Natural killer cell treated with Interleukin-12 subunit alpha and Interleukin-12 subunit beta and Interleukin-15 and Interleukin-18, amount 100 ng/mL, for 72 hours (primary cell): ENCODE measurements around the gene GANC. TPM values are rescaled to one million over a fixed set of nuclear protein-coding genes. Genes with fewer than 3 reads are reported as not detected.
A peak's percentile ranks its signal among the peaks of the same experiment; 100 is the strongest.

ENCODE experiments used
- ATAC-seq, 2 donors: fragments of 150-1000 bp; cut with Tn5 transposase in 1 of 2; sonication (Bioruptor Pico), chemical (Tn5 transposase) in 1 of 2; 2 replicates each; pipeline ENCODE4 v1.10.0; 2021
- DNase-seq: peaks from one replicate; pipeline ENCODE4 v3.0.0; 2022; ENCODE audit warnings: low spot score
- H3K27ac Mint-ChIP-seq, 2 donors: 1 replicate in 1 of 2; 2 replicates in 1 of 2; pipeline ENCODE4 v1.8.0; 2022; ENCODE audit warnings: mixed read lengths in 2 of 2, mild to moderate bottlenecking in 1 of 2, moderate library complexity in 1 of 2
- H3K27me3 Mint-ChIP-seq, 2 donors: 1 replicate in 1 of 2; 2 replicates in 1 of 2; pipeline ENCODE4 v1.8.0; 2022; ENCODE audit warnings: mixed read lengths in 2 of 2
- H3K36me3 Mint-ChIP-seq: one replicate; pipeline ENCODE4 v1.8.0; 2022; ENCODE audit warnings: mixed read lengths
- H3K4me1 Mint-ChIP-seq, 2 donors: 1 replicate in 1 of 2; 2 replicates in 1 of 2; pipeline ENCODE4 v1.8.0; 2022; ENCODE audit warnings: low read depth in 2 of 2, mixed read lengths in 2 of 2, mild to moderate bottlenecking in 1 of 2
- H3K4me3 Mint-ChIP-seq: one replicate; pipeline ENCODE4 v1.8.0; 2022; ENCODE audit warnings: mixed read lengths
- H3K9me3 Mint-ChIP-seq: 2 replicates; pipeline ENCODE4 v1.8.0; 2022; ENCODE audit warnings: mixed read lengths
- total RNA-seq, 2 donors: library from RNA; stranded (reverse); gene quantifications; one replicate each; pipeline ENCODE4 v1.2.3, GENCODE V29; 2022

Gene GANC
- total RNA-seq, 2 donors from 2014 or later: 16.0 to 24.4 TPM

- H3K9me3 Mint-ChIP-seq: peaks cover 9% of the 10 kb centered on the region
- H3K4me3 Mint-ChIP-seq: no peak overlapping the region
- no peak overlapping the region for H3K27ac Mint-ChIP-seq
- H3K4me1 Mint-ChIP-seq: no peaks in the 10 kb centered on the region
- no peak for ATAC-seq
- no peak for DNase-seq
- H3K27me3 Mint-ChIP-seq: no peaks in the 10 kb centered on the region
- peaks cover 13% of the 10 kb centered on the region for H3K36me3 Mint-ChIP-seq
Measured at GRCh38 chr15:42338500-42338899, 65.5 kb downstream of the GANC start.

DNA sequence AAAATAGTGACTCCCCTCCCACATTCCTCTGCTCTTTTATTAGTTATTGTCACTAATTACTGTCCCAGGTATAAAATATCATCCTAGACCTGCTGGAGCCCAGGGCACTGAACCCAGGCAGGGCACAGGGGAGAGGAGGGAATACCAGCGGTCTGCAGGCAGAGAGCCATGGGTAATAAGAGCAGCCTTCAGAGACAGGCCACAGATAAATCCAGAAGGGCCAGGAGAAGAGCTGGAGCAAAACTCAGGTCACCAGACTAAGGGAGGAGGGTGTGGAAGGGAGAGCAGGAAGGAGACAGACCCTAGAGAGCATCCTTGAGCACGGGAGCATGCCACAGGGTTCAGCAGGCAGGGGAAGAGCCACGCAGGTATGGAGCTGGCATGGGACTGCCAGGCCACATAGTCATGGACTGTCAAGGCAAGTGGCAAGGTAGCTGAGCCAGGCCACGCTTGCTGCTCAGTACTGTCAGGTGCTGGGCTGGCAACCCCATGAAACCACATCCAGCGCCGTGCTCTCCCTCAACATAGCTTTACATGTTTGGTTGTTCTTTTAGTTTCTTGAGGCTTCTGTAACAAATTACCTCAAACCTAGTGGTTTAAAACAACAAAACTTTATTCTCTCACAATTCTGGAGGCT is 70.7 kb downstream of the GANC start:
- peak in 1 of 2 donors; percentile 28 for ATAC-seq
- H3K27ac Mint-ChIP-seq: no peak overlapping the region

GRCh38 chr15:42344763-42345162 is 71.8 kb downstream of the GANC start:
- no peak overlapping the region for H3K27ac Mint-ChIP-seq
- H3K4me3 Mint-ChIP-seq: no peak overlapping the region
- no peaks in the 10 kb centered on the region for H3K27me3 Mint-ChIP-seq
- ATAC-seq (no peak), DNase-seq (no peak)
- peaks cover 0 to 2% of the 10 kb centered on the region in 2 donors for H3K4me1 Mint-ChIP-seq
- no peaks in the 10 kb centered on the region for H3K36me3 Mint-ChIP-seq
- no peaks in the 10 kb centered on the region for H3K9me3 Mint-ChIP-seq

More for the DNA sequence above, 70.7 kb downstream of the GANC start:
- H3K36me3 Mint-ChIP-seq: no peaks in the 10 kb centered on the region
- no peaks in the 10 kb centered on the region for H3K27me3 Mint-ChIP-seq
- no peak overlapping the region for H3K4me3 Mint-ChIP-seq
- H3K9me3 Mint-ChIP-seq: no peaks in the 10 kb centered on the region
- no peak for DNase-seq
- H3K4me1 Mint-ChIP-seq: peaks cover 0 to 2% of the 10 kb centered on the region in 2 donors

- ATAC-seq (no peak), DNase-seq (no peak)
- no peak overlapping the region for H3K4me3 Mint-ChIP-seq
- H3K4me1 Mint-ChIP-seq: peaks cover 0 to 2% of the 10 kb centered on the region in 2 donors
- H3K27ac Mint-ChIP-seq: no peak overlapping the region
- no peaks in the 10 kb centered on the region for H3K27me3 Mint-ChIP-seq
- no peaks in the 10 kb centered on the region for H3K36me3 Mint-ChIP-seq
- no peaks in the 10 kb centered on the region for H3K9me3 Mint-ChIP-seq
Measured at GRCh38 chr15:42345504-42345903, 72.5 kb downstream of the GANC start.

GRCh38 chr15:42348083-42348482 is 75.1 kb downstream of the GANC start:
- no peaks in the 10 kb centered on the region for H3K36me3 Mint-ChIP-seq
- peaks cover 0 to 2% of the 10 kb centered on the region in 2 donors for H3K4me1 Mint-ChIP-seq
- no peaks in the 10 kb centered on the region for H3K27me3 Mint-ChIP-seq
- ATAC-seq (no peak), DNase-seq (no peak)
- no peaks in the 10 kb centered on the region for H3K9me3 Mint-ChIP-seq
- H3K4me3 Mint-ChIP-seq: no peak overlapping the region
- H3K27ac Mint-ChIP-seq: no peak overlapping the region

DNA sequence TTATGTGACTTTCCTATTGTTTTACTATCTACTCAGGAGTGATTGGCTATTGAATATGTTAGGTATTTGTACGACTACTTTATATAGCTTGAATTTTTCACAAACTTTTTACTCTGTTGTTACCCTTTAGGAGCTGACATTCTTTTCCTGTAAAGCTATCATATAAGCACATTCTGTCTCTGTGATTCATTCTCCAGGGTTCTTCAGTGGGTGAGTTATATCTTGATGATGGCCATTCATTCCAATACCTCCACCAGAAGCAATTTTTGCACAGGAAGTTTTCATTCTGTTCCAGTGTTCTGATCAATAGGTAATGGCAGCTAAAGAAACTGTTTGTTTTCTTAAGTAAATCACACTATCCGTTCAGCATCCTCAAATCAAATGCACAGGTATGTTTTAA is 76.2 kb downstream of the GANC start:
- H3K4me3 Mint-ChIP-seq: no peak overlapping the region
- no peaks in the 10 kb centered on the region for H3K36me3 Mint-ChIP-seq
- H3K9me3 Mint-ChIP-seq: no peaks in the 10 kb centered on the region
- DNase-seq: no peak
- H3K27ac Mint-ChIP-seq: no peak overlapping the region
- H3K27me3 Mint-ChIP-seq: no peaks in the 10 kb centered on the region
- peaks cover 0 to 2% of the 10 kb centered on the region in 2 donors for H3K4me1 Mint-ChIP-seq
- no peak for ATAC-seq

- Mint-ChIP-seq H3K27me3 (no peaks in the 10 kb centered on the region), H3K4me1 (no peaks in the 10 kb centered on the region), H3K9me3 (no peaks in the 10 kb centered on the region), H3K27ac (no peak overlapping the region), H3K4me3 (no peak overlapping the region), H3K36me3 (no peaks in the 10 kb centered on the region)
- ATAC-seq (no peak), DNase-seq (no peak)
Measured at GRCh38 chr15:42352401-42352800, 79.4 kb downstream of the GANC start.

- no peaks in the 10 kb centered on the region for H3K4me1 Mint-ChIP-seq
Measured at GRCh38 chr15:42353061-42353460, 80.1 kb downstream of the GANC start.

DNA sequence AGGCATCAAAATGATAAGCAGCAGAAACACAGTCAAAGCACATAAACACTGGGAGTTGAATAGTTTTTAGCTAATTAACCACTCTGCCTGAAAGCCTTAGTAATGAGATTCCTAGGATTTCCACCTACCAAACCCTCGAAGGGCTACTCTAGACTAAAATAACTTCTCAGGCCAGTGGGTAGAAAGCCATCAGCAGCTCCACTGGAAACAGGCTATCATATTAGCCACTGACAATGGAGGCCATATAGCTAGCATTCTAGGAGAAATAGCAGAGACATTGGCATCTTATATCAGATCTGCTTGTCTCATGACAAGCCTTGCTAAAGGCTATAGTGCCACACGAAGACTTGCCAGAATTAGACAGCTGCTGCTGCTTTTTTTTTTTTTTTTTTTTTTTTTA is 81.8 kb downstream of the GANC start:
- DNase-seq (no peak), ATAC-seq (no peak)
- H3K27me3 Mint-ChIP-seq: no peaks in the 10 kb centered on the region
- no peak overlapping the region for H3K4me3 Mint-ChIP-seq
- no peaks in the 10 kb centered on the region for H3K4me1 Mint-ChIP-seq
- H3K36me3 Mint-ChIP-seq: no peaks in the 10 kb centered on the region
- no peaks in the 10 kb centered on the region for H3K9me3 Mint-ChIP-seq
- no peak overlapping the region for H3K27ac Mint-ChIP-seq

More at GRCh38 chr15:42353061-42353460, 80.1 kb downstream of the GANC start:
- no peak for ATAC-seq
- no peak for DNase-seq
- no peaks in the 10 kb centered on the region for H3K36me3 Mint-ChIP-seq
- H3K9me3 Mint-ChIP-seq: no peaks in the 10 kb centered on the region
- no peak overlapping the region for H3K4me3 Mint-ChIP-seq
- H3K27ac Mint-ChIP-seq: no peak overlapping the region
- no peaks in the 10 kb centered on the region for H3K27me3 Mint-ChIP-seq

GRCh38 chr15:42355291-42355690 is 82.3 kb downstream of the GANC start:
- ATAC-seq (no peak), DNase-seq (no peak)
- Mint-ChIP-seq H3K27ac (no peak overlapping the region), H3K36me3 (no peaks in the 10 kb centered on the region), H3K4me1 (no peaks in the 10 kb centered on the region), H3K4me3 (no peak overlapping the region), H3K9me3 (no peaks in the 10 kb centered on the region), H3K27me3 (no peaks in the 10 kb centered on the region)

DNA sequence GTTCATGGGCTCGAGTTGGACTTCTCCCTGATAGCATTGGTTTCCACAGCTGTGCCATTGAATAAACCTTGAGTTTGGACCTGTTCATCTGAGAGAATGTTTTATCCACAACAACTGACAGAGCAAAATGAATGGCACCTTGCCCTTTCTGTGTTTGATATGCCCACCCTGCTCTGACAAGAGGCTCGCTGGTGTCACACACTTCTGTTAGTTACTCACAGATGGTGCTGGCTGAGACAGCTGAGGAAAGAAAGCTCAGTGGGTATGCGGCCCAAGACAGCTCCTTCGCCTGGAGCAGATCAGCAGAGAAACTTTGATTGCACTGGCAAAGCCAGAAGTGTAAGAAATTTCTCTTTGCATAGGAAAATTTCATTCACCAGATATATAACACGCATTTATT is 83.8 kb downstream of the GANC start:
- no peaks in the 10 kb centered on the region for H3K27me3 Mint-ChIP-seq
- no peaks in the 10 kb centered on the region for H3K9me3 Mint-ChIP-seq
- ATAC-seq (no peak), DNase-seq (no peak)
- H3K4me3 Mint-ChIP-seq: no peak overlapping the region
- no peak overlapping the region for H3K27ac Mint-ChIP-seq
- H3K4me1 Mint-ChIP-seq: no peaks in the 10 kb centered on the region
- no peaks in the 10 kb centered on the region for H3K36me3 Mint-ChIP-seq

- Mint-ChIP-seq H3K27ac (no peak overlapping the region), H3K9me3 (no peaks in the 10 kb centered on the region), H3K27me3 (no peaks in the 10 kb centered on the region), H3K36me3 (no peaks in the 10 kb centered on the region), H3K4me1 (no peaks in the 10 kb centered on the region), H3K4me3 (no peak overlapping the region)
- DNase-seq: no peak
- no peak for ATAC-seq
Measured at GRCh38 chr15:42358141-42358540, 85.1 kb downstream of the GANC start.

DNA sequence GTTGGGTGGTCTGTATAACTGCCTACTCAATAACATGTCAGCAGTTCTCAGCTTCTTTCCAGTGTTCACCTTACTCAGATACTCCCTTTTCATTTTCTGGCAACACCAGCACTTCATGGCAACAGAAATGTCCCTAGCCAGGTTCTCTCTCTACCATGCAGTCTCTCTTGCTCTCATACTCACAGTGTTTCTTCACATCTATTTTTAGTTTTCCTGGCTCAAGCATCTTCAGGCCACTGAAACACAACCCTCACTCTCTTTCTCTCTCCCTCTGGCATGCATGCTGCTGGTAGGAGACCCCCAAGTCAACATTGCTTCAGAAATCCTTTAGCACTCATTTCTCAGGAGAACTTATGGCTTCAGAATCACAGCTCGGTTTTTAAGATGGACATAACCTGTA is 86.2 kb downstream of the GANC start, which contains the start of gene CAPN3:
Gene CAPN3 (plus strand): TSS at position 253 of the 400 bp plus-strand sequence. CDS start 305 bp downstream, outside the sequence.
- Mint-ChIP-seq H3K4me3 (no peak within 1 kb of the TSS), H3K27me3 (no peaks in the 10 kb centered on the region), H3K9me3 (no peaks in the 10 kb centered on the region), H3K27ac (no peak within 1 kb of the TSS), H3K36me3 (no peaks in the 10 kb centered on the region), H3K4me1 (no peaks in the 10 kb centered on the region)
- ATAC-seq (no peak), DNase-seq (no peak)

DNA sequence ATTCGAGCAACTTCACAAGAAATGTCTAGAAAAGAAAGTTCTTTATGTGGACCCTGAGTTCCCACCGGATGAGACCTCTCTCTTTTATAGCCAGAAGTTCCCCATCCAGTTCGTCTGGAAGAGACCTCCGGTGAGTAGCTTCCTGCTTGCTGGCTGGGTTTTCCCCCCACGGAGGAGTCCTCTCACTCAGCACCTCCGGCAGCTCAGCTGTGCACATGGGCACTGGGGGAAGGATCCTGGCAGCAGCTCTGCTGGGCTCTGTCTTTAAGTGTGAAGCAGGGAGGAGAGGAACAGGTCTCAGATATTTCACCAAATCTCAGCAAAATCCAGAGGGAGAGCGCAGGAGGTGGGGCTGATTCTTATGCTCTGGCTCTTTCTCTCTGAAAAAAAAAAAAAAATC is 87.0 kb downstream of the GANC start:
- no peaks in the 10 kb centered on the region for H3K36me3 Mint-ChIP-seq
- no peak overlapping the region for H3K4me3 Mint-ChIP-seq
- DNase-seq (no peak), ATAC-seq (no peak)
- no peaks in the 10 kb centered on the region for H3K9me3 Mint-ChIP-seq
- no peak overlapping the region for H3K27ac Mint-ChIP-seq
- no peaks in the 10 kb centered on the region for H3K27me3 Mint-ChIP-seq
- no peaks in the 10 kb centered on the region for H3K4me1 Mint-ChIP-seq

- H3K9me3 Mint-ChIP-seq: no peaks in the 10 kb centered on the region
- H3K4me3 Mint-ChIP-seq: no peak overlapping the region
- no peak for ATAC-seq
- no peaks in the 10 kb centered on the region for H3K27me3 Mint-ChIP-seq
- DNase-seq: no peak
- H3K4me1 Mint-ChIP-seq: no peaks in the 10 kb centered on the region
- no peak overlapping the region for H3K27ac Mint-ChIP-seq
- H3K36me3 Mint-ChIP-seq: no peaks in the 10 kb centered on the region
Measured at GRCh38 chr15:42360535-42361112, 87.6 kb downstream of the GANC start.
